Renal pelvis (tissue), 12 donors: Measurements from ENCODE around the gene MCM9. TPM values are rescaled to one million over a fixed set of nuclear protein-coding genes. Genes with fewer than 3 reads are reported as not detected.

Experiments
- DNase-seq: peaks from one replicate; pipeline ENCODE4 v3.0.0-alpha.2; 2013
- long read RNA-seq, 16 experiments: transcript quantifications; one replicate each; lab custom pipeline, GENCODE V29; 2026
- polyA plus RNA-seq, 3 donors: library from polyadenylated mRNA; unstranded; fragments of 120-200 nt; gene quantifications; one replicate each; pipeline ENCODE4 v1.2.1, GENCODE V29; 2013; ENCODE audit not compliant: insufficient read length in 3 of 3

Gene MCM9
- polyA plus RNA-seq = 10 to 100 TPM; 19.3 to 27.6 (median 26.0) TPM
- long read RNA-seq, donor 1 = 0 reads
- long read RNA-seq, donor 2, partial matches to known transcripts = 49 of 49 reads
- long read RNA-seq, donor 2, other reads (novel, unspliced or antisense) = 0 of 49 reads
- long read RNA-seq, donor 3, partial matches to known transcripts = 134 of 135 reads
- long read RNA-seq, donor 3, other reads (novel, unspliced or antisense) = 0 of 135 reads
- long read RNA-seq, donor 4, full-length matches to known transcripts = 1 of 1 reads
- long read RNA-seq, donor 4, partial matches to known transcripts = 0 of 1 reads
- long read RNA-seq, donor 4, other reads (novel, unspliced or antisense) = 0 of 1 reads
- long read RNA-seq, donor 5, full-length matches to known transcripts = 2 of 2 reads
- long read RNA-seq, donor 5, partial matches to known transcripts = 0 of 2 reads
- long read RNA-seq, donor 5, other reads (novel, unspliced or antisense) = 0 of 2 reads
- long read RNA-seq, donor 6 = 0 reads
- long read RNA-seq, donor 7, partial matches to known transcripts = 0 of 1 reads
- long read RNA-seq, donor 7, other reads (novel, unspliced or antisense) = 0 of 1 reads
- long read RNA-seq, donor 8 = 0 reads
- long read RNA-seq, donor 9, full-length matches to known transcripts = 4 of 136 reads
- long read RNA-seq, donor 9, partial matches to known transcripts = 72 of 136 reads
- long read RNA-seq, donor 9, other reads (novel, unspliced or antisense) = 60 of 136 reads
- long read RNA-seq, donor 10, full-length matches to known transcripts = 3 of 3 reads
- long read RNA-seq, donor 10, partial matches to known transcripts = 0 of 3 reads
- long read RNA-seq, donor 10, other reads (novel, unspliced or antisense) = 0 of 3 reads
- long read RNA-seq, donor 11, partial matches to known transcripts = 0 of 1 reads
- long read RNA-seq, donor 11, other reads (novel, unspliced or antisense) = 0 of 1 reads
- long read RNA-seq, donor 12, partial matches to known transcripts = 90 of 93 reads
- long read RNA-seq, donor 12, other reads (novel, unspliced or antisense) = 0 of 93 reads
- long read RNA-seq, donor 13, full-length matches to known transcripts = 1 of 1 reads
- long read RNA-seq, donor 13, partial matches to known transcripts = 0 of 1 reads
- long read RNA-seq, donor 13, other reads (novel, unspliced or antisense) = 0 of 1 reads
- long read RNA-seq, donor 14, full-length matches to known transcripts = 7 of 7 reads
- long read RNA-seq, donor 14, partial matches to known transcripts = 0 of 7 reads
- long read RNA-seq, donor 14, other reads (novel, unspliced or antisense) = 0 of 7 reads
- long read RNA-seq, donor 15, full-length matches to known transcripts = 6 of 179 reads
- long read RNA-seq, donor 15, partial matches to known transcripts = 173 of 179 reads
- long read RNA-seq, donor 15, other reads (novel, unspliced or antisense) = 0 of 179 reads
- long read RNA-seq, donor 16, partial matches to known transcripts = 0 of 3 reads
- long read RNA-seq, donor 16, other reads (novel, unspliced or antisense) = 0 of 3 reads

GRCh38 chr6:118934461-118935330 lies at the start of gene MCM9:
Gene MCM9, minus strand, starts transcription at chr6:118935159. Its CDS starts 3,436 bp downstream, at chr6:118931723.
- DNase-seq = peak; percentile 87

GRCh38 chr6:118984342-118984741 lies 49.4 kb upstream of the MCM9 start:
- no peak for DNase-seq

GRCh38 chr6:118982575-118982911 lies 47.6 kb upstream of the MCM9 start:
- DNase-seq = no peak

- no peak for DNase-seq
These were observed 47.1 kb upstream of the MCM9 start for GRCh38 chr6:118981884-118982574.

GRCh38 chr6:118980063-118980462 lies 45.1 kb upstream of the MCM9 start:
- DNase-seq = no peak

- no peak for DNase-seq
These were observed 39.8 kb upstream of the MCM9 start for GRCh38 chr6:118974790-118975189.

- DNase-seq = no peak
These were observed 36.7 kb upstream of the MCM9 start for GRCh38 chr6:118971682-118972081.

GRCh38 chr6:118970866-118971265 lies 35.9 kb upstream of the MCM9 start:
- DNase-seq = no peak

GRCh38 chr6:118968416-118968815 lies 33.5 kb upstream of the MCM9 start:
- peak; percentile 29 for DNase-seq

- no peak for DNase-seq
These were observed 32.3 kb upstream of the MCM9 start for GRCh38 chr6:118967239-118967638.

GRCh38 chr6:118965843-118966370 lies 30.9 kb upstream of the MCM9 start:
- no peak for DNase-seq

- DNase-seq = peak; percentile 8
These were observed 30.4 kb upstream of the MCM9 start for GRCh38 chr6:118965371-118965770.

GRCh38 chr6:118963003-118963402 lies 28.0 kb upstream of the MCM9 start:
- DNase-seq = no peak

- DNase-seq = no peak
These were observed 24.9 kb upstream of the MCM9 start for GRCh38 chr6:118959903-118960302.

- no peak for DNase-seq
These were observed 18.4 kb upstream of the MCM9 start for GRCh38 chr6:118953391-118953790.

GRCh38 chr6:118952683-118953082 lies 17.7 kb upstream of the MCM9 start:
- no peak for DNase-seq

- no peak for DNase-seq
These were observed 10.3 kb upstream of the MCM9 start for GRCh38 chr6:118945217-118945616.

GRCh38 chr6:118940770-118941169 lies 5.8 kb upstream of the MCM9 start:
- DNase-seq = no peak

- no peak for DNase-seq
These were observed 4.7 kb upstream of the MCM9 start for GRCh38 chr6:118939683-118940082.
